AML-193 (cell line): ENCODE results near the gene TMEM19.
A peak's percentile ranks its signal among the peaks of the same experiment; 100 is the strongest.

Experiments used
- DNase-seq, 2 experiments: peaks; one replicate each; lab custom pipeline; 2025; lab: John Stamatoyannopoulos, UW

TMEM19 gene

GRCh38 chr12:71685914-71686657 is at the start of gene TMEM19:
TSS of gene TMEM19 (plus strand) at chr12:71686082. CDS start at chr12:71686681, 599 bp downstream.
- DNase-seq, result peak; percentile 81 to 85

- peak; percentile 45 to 74 for DNase-seq
These were observed 49.2 kb upstream of the TMEM19 start for GRCh38 chr12:71636704-71637115.

- DNase-seq, result no peak
These were observed 47.4 kb upstream of the TMEM19 start for GRCh38 chr12:71638499-71638898.

- no peak for DNase-seq
These were observed 46.5 kb upstream of the TMEM19 start for GRCh38 chr12:71639341-71639760.

- no peak for DNase-seq
These were observed 45.6 kb upstream of the TMEM19 start for GRCh38 chr12:71640316-71640715.

GRCh38 chr12:71641390-71641789 is 44.5 kb upstream of the TMEM19 start:
- DNase-seq, result no peak

- no peak for DNase-seq
These were observed 43.6 kb upstream of the TMEM19 start for GRCh38 chr12:71642264-71642663.

- DNase-seq, result peak; percentile 65 to 69
These were observed 40.6 kb upstream of the TMEM19 start for GRCh38 chr12:71645268-71645667.

GRCh38 chr12:71646512-71646911 is 39.4 kb upstream of the TMEM19 start:
- DNase-seq, result no peak

- DNase-seq, result no peak
These were observed 37.3 kb upstream of the TMEM19 start for GRCh38 chr12:71648537-71648936.

GRCh38 chr12:71649401-71649800 is 36.5 kb upstream of the TMEM19 start:
- DNase-seq, result no peak

- no peak for DNase-seq
These were observed 33.2 kb upstream of the TMEM19 start for GRCh38 chr12:71652656-71653055.

- DNase-seq, result no peak
These were observed 32.7 kb upstream of the TMEM19 start for GRCh38 chr12:71653137-71653536.

GRCh38 chr12:71654200-71654599 is 31.7 kb upstream of the TMEM19 start:
- DNase-seq, result no peak

- DNase-seq, result no peak
These were observed 30.4 kb upstream of the TMEM19 start for GRCh38 chr12:71655495-71655894.

- DNase-seq, result no peak
These were observed 30.0 kb upstream of the TMEM19 start for GRCh38 chr12:71655907-71656306.

GRCh38 chr12:71656740-71657139 is 29.1 kb upstream of the TMEM19 start:
- no peak for DNase-seq

GRCh38 chr12:71661977-71662530 is 23.8 kb upstream of the TMEM19 start:
- no peak for DNase-seq

- peak; percentile 33 to 71 for DNase-seq
These were observed 22.9 kb upstream of the TMEM19 start for GRCh38 chr12:71662849-71663560.

GRCh38 chr12:71663561-71664410 is 22.1 kb upstream of the TMEM19 start, which contains the start of the genes THAP2 and ZFC3H1:
TSS of gene THAP2 (plus strand) at chr12:71664301. CDS start at chr12:71664510, 209 bp downstream.
TSS of gene ZFC3H1 (minus strand) at chr12:71663848. CDS start at chr12:71663610, 238 bp downstream.
- peak; percentile 99 to 100 for DNase-seq

GRCh38 chr12:71664411-71665089 is 21.3 kb upstream of the TMEM19 start:
- no peak for DNase-seq
